GM18507 (cell line): ENCODE measurements around the gene DBP.

Experiments
- DNase-seq: peaks from one replicate; pipeline ENCODE4 v3.0.0; 2011; ENCODE audit warnings: low read depth; ENCODE audit not compliant: insufficient read length; ENCODE audit errors: extremely low spot score
- FAIRE-seq: peaks from 2 replicates; lab custom pipeline; 2011; peaks lifted over from hg19 to GRCh38; lab: Jason Lieb, UNC

Gene DBP

DNA sequence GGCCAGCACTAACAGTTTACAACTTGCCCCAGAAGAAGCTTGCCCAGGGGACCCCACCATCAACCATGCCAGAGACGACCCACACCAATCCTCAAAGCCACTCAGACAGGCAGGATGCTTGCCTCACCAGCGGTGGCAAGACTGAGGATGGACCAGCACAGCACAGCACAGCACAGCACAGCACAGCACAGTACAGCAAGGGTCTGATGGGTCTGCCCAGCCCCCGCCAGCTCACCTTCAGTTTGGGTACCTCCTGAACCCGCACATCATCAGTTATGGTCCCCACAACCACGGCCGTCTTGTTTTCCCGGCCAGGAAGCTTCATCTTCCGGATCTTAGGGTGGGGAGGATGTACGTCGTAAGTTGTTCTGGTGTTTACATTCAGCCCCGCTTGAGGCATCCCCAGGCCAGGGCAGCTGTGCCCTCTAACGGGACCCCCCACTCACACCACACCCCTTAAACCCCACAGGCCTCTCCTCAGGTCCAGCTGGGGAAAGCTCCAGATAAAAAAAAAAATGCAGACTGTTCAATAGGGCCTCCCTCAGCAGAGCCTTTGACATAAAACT is 20.6 kb downstream of the DBP start:
- DNase-seq: no peak
- FAIRE-seq: no peak

DNA sequence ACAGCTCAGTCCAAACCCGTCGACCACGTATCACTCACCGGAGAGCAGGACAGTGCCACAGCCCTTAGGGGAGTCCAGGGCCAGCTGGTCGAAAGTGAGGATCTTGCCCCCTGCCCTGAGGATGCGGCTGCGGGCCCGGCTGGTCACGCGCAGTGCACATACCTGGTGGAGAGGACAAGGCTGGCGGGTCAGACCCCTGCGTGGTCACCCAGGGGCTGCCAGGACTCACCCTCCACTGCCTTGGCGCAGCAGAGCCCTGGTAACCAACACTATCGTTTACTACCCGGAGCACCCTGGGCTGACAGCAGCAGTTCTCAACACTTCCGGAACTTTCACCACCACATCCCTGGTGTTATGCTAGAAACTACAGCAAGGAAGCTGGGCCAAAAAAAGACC is 21.1 kb downstream of the DBP start:
- FAIRE-seq (no peak), DNase-seq (no peak)

DNA sequence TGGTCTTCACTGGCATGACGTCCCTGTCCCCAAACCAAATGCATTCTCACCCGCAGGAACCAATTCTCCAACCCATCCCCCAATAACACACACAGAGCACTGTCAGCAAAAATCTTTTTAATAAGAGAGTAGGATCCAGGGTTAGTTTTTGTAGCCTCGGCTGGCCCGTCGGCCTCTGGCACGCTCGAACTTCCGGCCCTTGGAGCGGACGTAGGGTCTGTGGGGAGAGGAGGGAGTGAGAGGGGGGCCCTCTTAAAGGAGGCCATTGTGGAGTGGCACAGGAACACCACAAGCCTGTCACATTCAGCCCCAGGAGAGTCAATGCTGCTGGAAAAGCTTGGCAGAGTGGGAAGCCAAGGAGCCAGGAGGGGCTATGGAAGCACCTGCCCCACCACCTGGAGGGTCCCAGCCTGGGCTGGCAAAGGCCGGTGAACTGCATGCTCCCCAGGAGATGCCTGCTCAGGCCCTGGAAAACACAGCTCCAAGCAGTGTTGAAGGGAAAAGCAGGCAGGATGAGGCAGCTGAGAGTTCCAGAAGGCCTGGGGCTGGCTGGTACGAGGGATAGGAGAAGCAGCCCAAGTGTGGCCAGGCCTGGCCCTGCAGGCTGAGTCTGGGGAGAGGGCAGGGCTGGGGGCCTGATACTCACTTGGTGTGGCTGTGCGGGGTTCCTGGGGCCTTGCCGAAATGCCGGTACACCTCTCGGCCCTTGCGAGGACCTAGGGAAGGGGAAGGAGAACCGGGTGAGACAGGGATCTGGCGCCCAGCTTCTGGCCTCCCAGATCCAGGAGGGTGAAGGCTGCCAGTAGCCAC is 21.7 kb downstream of the DBP start:
- FAIRE-seq: no peak
- no peak for DNase-seq

DNA sequence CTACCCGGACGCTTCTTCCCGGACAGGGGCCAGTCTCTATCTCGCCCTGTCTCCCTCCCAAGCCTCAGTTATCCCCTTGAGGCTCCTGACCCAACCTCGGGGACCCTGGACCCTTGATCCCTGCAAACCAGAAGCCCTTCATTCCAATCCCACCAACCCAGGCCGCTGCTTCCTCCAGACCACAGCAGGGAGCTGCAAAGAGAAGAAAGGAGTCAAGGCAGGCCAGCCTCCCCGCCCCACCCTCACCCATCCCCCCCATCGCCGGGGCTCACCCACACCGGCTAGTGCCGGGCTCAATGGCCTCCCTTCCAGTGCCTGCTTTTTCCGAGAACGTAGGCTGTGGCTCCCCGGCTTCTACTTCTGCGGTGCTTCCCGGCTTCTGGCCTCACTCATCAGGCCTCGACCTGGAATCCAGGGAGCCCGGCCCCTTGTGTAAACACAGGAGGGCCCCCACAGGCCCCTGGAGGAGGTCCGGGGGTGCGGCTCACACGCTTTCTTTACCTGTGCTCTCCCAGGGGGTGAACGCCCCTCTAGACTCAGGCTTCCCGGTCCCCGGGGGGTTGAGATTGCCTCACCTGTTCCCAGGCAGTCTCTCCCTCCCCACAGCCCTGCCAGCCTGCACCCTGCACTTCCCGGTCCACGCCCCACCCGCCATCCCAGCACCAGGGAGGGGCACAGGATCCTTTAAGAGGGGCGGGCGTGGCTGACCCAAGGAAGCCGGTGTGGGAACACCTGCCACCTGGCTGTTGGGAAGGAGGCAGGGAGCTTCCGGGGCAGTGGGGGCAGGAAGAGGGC is 22.5 kb downstream of the DBP start, which contains the start of gene FAM83E:
FAM83E (minus strand) TSS at position 641 of the 795 bp plus-strand sequence. CDS start 1,704 bp downstream, outside the sequence.
- FAIRE-seq: no peak
- no peak for DNase-seq

DNA sequence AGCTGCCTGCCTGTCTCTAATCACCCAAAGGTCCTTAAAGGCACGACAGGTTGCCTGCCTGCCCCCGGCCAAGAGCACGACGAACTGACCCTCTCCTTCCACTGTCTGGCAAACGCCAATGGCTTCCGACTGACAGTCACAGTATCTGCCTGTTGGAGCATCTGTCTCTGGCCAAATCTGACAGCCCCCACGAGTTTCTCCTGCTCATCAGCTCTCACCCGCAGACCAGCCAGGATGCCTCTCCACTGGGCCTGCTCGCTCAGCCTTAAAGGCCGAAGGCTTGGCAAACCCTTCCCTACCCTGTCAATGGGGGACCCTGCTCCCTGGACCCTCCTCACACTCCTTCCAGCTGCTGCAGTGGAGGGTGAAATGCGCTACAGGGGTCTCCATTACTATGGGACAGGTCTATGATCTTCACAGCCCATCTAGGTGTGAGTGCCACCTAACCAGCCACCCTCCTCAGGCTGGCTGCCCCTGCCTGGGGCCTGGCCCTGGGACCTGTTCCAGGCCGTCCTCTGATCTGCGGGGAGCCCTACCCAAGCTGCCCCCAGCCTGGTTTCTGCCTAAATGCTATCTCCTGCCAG is 23.2 kb downstream of the DBP start:
- FAIRE-seq (no peak), DNase-seq (no peak)

DNA sequence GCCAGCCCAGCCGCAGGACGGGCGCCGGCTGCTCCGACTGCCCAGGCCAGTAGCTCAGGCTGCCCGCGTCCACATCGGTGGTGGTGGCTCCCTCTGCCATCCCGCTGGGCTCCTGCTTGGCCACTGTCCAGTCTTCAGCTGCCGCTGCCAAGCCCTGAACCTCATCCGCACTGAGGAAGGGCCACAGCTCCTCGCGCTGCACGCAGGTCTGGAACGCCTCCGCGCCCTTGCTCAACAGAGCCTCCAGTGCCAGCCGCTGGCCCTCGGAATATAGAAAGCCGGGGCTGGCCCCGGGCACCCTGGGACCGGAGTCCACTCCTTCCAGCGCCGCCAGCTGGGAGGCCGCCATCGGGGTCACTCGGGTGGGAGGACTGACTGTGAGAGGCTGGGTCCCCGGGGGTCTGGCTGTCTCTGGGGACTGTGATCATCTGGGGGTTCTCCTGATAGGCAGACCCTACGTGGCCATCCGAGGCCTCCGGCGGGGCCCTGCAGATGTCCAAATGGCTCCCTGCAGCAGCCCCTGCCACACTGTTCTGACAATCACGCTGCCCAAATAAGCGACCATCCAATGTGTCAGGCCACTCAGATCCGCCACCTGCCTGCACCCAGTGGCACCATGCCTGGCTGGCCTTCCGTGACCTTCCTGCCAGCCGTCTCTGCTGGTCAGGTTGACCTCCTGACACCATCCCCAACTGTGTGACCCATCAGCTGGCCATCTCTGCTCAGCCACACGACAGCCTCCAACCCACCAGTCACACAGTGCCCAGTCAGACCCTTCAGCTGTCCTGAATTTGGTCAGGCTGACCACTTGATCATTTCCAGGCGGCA is 23.9 kb downstream of the DBP start:
- FAIRE-seq (no peak), DNase-seq (no peak)

DNA sequence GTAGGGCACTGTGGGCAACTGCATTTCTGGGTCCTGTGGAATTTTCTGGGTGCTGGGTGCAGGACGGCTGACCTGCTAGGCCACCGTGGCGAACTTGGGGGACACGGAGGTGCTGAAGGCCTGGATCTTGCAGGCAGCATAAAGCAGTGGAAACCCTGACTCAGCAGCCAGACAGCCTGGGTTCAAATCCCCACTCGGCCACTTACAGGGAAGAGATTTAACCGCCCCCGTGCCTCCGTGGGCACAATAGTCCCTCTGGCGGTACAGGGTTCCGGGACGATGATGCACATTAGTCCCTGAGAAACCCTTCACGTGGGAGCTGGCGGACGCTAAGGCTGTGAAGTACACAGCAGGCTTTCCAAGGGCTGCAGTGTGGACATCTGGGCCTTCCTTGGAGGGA is 25.3 kb downstream of the DBP start:
- FAIRE-seq (no peak), DNase-seq (no peak)

DNA sequence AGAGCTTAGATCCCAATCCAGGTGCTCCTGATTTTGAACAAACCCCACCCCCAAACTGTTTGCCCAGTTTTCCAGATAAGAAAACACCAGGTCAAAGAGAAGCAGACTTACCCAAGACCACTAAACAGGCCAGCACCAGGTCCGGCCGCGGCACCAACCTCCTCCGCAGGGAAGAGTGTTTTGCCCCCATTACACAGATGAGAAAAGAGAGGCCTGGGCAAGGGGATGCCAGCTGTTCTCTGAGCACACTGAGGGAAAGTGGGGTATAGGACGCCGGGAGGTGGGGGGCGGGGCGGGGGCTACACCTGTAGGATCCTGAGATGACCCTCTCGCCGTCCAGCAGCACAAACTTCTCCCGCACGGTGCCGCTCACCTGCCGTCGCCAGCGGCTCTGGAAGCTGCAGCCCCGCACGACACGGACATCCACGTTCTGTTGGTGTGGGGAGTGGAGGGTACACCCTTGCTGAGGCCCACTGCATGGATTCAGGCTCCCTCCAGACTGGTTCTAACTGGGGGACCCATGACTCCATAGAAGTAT is 27.5 kb downstream of the DBP start:
- no peak for DNase-seq
- FAIRE-seq: no peak

DNA sequence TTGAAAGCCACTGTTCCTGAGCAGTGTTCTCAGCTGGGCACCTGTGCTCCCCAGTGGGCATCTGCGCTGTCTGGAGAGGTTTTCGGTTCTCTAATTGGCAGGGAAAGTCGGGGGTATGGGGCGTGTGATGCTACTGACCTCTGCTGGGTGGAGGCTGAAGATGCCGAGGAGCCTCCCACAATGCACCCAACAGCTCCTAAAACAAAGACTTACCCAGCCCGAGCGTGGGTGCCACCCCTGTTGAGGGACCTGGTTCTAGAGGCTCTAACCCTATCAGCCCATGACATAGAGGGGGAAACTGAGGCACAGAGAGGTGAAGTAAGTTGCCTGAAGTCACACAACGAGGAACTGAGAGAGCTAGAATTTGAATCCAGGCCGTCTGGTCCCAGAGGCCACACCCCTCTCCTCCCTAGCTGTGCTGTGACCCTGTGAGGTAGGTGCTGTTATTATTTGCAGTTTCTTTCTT is 28.3 kb downstream of the DBP start:
- DNase-seq: no peak
- peak; percentile 91 for FAIRE-seq

DNA sequence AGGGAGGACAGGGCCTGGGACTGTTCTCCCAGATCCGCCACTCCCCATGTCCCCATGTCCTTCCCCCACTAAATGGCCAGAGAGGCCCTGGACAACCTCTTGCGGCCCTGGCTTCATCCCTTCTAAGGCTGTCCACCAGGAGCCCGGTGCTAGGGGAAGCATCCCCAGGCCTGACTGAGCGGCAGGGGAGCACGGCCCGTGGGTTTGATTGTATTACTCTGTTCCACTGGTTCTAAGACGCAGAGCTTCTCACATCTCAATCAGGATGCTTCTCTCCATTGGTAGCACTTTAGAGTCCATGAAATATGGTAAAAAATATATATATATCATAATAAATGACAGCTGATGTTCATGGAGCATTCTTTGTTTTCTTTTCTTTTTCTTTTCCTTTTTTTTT is 29.8 kb downstream of the DBP start:
- DNase-seq (no peak), FAIRE-seq (no peak)

DNA sequence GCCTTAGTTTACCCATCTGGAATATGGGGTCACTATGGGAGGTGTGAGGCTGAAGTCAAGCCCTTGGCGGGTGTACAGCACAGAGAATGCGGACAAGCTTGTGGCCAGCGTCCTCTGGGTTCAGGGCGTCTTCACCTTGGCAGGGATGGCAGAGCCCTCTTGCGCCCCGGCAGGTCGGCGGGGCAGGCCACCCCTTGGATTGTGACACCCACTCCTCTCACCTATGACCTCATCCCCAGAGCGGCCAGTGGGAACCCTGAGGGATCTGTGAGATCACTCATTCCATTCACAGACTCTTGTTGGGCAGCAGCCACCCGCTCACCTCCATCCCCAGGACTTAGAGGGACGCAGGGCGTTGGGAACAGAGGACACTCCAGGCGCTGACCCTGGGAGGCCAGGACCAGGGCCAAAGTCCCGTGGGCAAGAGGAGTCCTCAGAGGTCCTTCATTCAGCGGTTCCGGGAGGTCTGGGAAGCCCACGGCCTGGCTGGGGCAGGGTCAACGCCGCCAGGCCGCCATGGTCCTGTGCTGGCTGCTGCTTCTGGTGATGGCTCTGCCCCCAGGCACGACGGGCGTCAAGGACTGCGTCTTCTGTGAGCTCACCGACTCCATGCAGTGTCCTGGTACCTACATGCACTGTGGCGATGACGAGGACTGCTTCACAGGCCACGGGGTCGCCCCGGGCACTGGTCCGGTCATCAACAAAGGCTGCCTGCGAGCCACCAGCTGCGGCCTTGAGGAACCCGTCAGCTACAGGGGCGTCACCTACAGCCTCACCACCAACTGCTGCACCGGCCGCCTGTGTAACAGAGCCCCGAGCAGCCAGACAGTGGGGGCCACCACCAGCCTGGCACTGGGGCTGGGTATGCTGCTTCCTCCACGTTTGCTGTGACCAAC is 30.5 kb downstream of the DBP start, which contains the start of gene SPACA4:
SPACA4 (plus strand) TSS at position 280 of the 896 bp plus-strand sequence; CDS start at position 517, 237 bp downstream.
- DNase-seq (no peak), FAIRE-seq (no peak)

DNA sequence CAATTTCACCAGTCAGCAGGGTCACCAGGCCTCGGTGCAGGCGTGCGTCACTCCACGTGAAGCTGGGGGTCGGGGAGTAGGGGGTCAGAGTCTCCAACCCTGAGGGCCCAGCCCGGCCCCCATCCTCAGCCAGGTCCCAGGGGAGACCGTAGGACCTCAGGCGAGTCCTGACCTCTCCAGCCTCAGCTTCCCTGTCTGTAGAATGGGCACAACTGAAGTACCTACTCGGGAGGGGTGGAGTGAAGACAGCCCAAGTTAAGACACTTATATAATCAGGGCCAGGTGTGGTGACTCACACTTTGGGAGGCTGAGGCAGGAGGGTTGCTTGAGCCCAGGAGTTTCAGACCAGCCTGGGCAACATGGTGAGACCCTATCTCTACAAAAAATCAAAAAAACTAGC is 33.3 kb downstream of the DBP start:
- DNase-seq (no peak), FAIRE-seq (no peak)

DNA sequence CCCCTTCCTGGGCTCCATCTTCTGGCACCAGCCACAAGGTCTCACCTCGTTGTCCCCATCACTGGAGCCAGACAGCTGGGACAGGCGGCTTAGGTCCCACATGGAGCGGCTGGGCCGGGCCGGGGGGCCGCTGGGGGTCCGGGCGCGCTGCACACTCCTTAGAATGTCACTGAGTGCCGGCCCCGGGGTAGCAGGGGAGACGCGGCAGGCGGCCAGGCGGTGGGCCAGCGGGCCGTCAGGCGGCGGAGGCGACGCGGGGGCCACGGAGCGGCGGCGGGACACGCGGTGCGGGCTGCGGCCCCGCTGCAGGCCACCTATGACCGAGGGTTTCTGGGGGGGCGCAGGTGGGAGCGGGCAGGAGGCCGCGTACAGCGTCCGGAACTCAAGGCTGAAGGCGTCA is 33.7 kb downstream of the DBP start:
- no peak for FAIRE-seq
- DNase-seq: no peak

DNA sequence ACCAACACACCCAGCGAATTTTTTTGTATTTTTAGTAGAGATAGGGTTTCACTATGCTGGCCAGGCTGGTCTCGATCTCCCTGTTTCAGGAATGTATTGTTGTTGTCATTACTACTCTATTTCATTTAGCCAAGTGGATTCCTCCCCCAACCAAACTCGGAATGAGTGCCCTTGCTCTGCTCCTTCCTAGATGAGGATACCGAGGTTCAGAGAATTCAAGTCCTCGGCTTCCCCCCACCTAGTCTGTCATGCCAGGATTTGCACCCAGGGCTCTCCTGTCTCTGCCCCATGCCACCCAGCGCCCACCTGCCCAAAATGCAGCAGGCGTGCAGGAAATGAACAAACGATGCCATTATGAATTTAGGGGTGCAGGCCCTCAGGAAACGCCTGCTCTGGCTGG is 34.2 kb downstream of the DBP start:
- no peak for DNase-seq
- no peak for FAIRE-seq

DNA sequence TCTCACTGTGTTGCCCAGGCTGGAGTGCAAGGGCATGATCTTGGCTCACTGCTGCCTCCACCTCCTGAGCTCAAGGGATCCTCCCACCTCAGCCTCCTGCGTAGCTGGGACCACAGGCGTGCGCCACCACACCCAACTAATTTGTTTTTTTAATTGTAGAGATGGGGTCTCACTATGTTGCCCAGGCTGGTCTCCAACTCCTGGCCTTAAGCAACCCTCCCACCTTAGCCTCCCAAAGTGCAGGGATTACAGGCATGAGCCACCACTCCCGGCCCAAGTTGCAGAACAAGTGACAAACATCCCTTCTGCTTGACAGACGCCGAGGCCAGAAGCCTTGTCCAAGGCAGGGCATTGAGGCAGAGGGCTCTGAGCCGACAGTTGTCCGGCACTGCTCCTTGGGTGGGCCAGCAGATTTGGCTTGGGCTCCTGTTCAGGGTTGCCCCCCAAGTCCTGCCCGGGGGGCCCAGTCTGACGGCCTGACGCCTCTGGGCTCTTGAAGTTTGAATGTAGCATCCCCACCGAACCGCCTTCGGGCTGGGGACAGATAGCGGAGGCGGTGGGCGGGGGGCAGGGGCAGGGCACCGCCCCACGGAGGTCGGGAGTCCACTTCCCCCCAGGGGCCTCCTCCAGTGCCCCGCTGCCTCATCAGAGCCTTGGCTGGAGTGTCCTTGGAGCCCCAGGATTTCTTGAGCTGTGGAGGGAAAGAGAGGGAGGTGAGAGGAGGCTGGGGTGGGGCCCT is 36.3 kb downstream of the DBP start:
- FAIRE-seq: no peak
- no peak for DNase-seq

DNA sequence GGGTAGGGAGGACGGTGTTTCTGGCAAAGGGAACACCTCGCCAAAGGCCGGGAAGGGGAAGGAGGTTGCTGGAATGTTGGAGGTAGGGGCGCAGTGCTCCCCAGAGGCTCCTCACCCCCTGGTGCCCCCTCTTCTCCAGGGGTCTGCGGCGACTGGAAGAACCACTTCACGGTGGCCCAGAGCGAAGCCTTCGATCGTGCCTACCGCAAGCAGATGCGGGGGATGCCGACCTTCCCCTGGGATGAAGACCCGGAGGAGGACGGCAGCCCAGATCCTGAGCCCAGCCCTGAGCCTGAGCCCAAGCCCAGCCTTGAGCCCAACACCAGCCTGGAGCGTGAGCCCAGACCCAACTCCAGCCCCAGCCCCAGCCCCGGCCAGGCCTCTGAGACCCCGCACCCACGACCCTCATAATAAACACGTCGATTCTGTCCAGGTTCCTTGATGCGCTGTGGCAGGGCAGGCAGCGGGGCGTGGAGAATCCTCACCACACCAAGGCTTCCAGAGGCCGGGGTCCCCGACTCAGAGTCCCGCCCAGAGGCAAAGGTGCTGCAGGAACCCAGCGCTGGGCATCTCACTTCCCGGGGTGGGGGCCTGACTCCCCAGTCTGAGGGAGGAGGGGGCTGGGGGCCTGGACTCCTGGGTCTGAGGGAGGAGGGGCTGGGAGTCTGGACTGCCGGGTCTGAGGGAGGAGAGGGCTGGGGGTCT is 38.0 kb downstream of the DBP start:
- FAIRE-seq: no peak
- DNase-seq: no peak
